HG03039 (cell line): ENCODE data around the gene SMYD3.
"Not testable (repeated sequence)": the region's sequence is repeated elsewhere in the genome, so short reads cannot be mapped to it uniquely, and the experiment has no call there.

ENCODE experiments used
- ATAC-seq: cut with Tn5 transposase; IDR thresholded peaks from one replicate; pipeline ENCODE4 v1.9.1; 2021; ENCODE audit warnings: mild to moderate bottlenecking, moderate library complexity; ENCODE audit not compliant: unreplicated experiment

SMYD3 gene

GRCh38 chr1:245714027-245714426, 793.1 kb downstream of the SMYD3 start:
- not testable (repeated sequence) for ATAC-seq

- ATAC-seq = no peak
These were observed 795.8 kb downstream of the SMYD3 start for GRCh38 chr1:245710961-245711903.

DNA sequence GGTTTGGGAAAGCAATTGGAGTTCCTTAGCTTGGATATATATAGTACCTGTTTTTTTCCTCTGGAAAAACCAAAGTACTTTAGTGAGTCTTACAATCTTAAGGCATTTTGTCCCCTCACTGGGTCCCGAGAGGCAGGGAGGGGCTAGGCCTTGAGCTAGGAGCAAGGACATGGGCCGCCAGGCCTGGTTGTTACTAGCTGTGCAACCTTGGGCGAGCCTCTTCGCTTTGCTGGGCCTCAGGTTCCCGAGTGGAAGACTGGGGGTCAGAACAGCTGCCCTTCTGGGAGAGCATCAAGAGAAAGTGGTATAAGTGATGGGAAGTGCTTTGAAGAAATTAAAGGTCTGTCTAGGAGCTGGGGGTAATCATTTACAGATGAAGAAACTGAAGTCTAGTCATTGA, 799.1 kb downstream of the SMYD3 start:
- no peak for ATAC-seq

GRCh38 chr1:245704765-245705164, 802.3 kb downstream of the SMYD3 start:
- no peak for ATAC-seq

DNA sequence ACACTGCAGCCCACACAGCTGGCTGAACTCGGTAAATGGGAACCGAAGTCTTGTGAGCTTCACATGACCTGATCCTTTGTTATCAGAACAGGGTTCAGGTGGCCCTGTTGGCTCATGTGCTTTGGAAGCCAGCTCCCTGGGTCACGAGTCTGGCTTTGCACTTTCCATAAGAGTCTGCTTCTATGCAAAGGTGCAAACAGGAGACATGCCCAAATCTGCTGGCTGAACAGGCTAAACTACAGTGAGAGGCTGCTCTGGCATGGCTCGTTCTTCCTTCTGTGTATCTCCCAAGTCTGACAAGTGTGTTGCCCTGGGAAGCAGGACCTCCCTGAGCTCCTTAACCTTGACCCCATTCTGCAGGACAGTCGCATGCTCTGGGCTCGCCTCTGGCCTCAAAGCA, 802.7 kb downstream of the SMYD3 start:
- ATAC-seq = no peak

DNA sequence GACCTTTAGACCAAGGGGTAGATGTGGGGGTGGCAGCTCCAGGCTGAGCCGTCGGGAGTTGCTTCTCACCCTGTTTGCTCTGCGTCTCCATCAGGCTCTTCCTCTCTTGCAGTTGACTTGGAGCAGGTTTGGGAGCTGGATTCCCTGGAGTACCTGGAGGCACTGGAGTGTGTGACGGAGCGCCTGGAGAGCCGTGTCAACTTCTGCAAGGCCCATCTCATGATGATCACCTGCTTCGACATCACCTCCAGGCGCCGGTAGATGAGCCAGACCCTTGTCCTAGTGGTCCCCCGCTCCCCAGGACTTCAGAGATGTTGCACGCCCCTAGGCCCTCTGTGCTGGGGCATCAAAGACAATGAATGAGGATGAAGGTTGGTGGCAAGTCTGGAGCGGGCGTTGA, 804.7 kb downstream of the SMYD3 start:
- ATAC-seq = no peak

GRCh38 chr1:245701631-245702030, 805.4 kb downstream of the SMYD3 start:
- ATAC-seq = no peak

DNA sequence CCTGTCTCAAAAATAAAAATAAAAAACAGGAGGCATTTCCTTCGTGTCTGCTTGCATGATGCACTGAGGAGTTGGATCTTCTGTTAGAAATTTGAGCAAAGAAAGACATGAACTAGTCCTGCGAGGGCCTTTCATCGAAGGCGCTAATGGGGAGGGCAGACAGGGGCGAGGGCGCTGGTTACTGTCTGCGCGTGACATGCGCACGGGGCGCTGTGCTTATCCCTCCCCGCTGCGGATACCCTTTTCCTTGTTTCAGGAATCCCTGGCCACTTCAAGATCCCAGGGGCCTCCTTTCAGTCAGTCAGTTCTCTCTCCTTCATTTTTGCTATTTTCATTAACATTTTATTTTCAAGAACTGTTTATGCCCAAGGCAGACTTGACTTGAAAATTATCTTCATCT, 806.4 kb downstream of the SMYD3 start:
- ATAC-seq = no peak
